Breast epithelium (tissue), 4 donors: Measurements from ENCODE around the gene GNL3L. TPM values are rescaled to one million over a fixed set of nuclear protein-coding genes. Genes with fewer than 3 reads are reported as not detected.
"Not testable (repeated sequence)": the region's sequence is repeated elsewhere in the genome, so short reads cannot be mapped to it uniquely, and the experiment has no call there.

Source experiments
- DNase-seq, 2 donors: peaks; one replicate each; pipeline ENCODE4 v3.0.0-alpha.2; 2019; ENCODE audit warnings: low spot score in 2 of 2
- H3K27ac ChIP-seq, 2 donors: fragments of 200-600 bp; sonication (generic) in 1 of 2; one replicate each; pipeline ENCODE4 v1.5.1; 2016 to 2019; ENCODE audit warnings: mild to moderate bottlenecking in 1 of 2
- H3K27me3 ChIP-seq, 2 donors: fragments of 200-600 bp; sonication (generic) in 1 of 2; one replicate each; pipeline versions ENCODE4 v1.5.1 to v1.6.0; 2017 to 2019; ENCODE audit warnings: control low read depth in 1 of 2, mild to moderate bottlenecking in 1 of 2
- H3K36me3 ChIP-seq: fragments of 200-600 bp; one replicate; pipeline ENCODE4 v1.5.1; 2019
- H3K4me1 ChIP-seq, 2 donors: fragments of 200-600 bp; sonication (generic); one replicate each; pipeline ENCODE4 v1.5.1; 2016 to 2019; ENCODE audit warnings: control low read depth in 1 of 2
- H3K4me3 ChIP-seq, 3 donors: fragments of 200-600 bp; sonication (generic); 1 replicate in 2 of 3; 2 replicates in 1 of 3; pipeline ENCODE4 v1.5.1; 2016 to 2019; ENCODE audit warnings: mild to moderate bottlenecking in 3 of 3, moderate library complexity in 2 of 3
- H3K9me3 ChIP-seq, 2 donors: fragments of 200-600 bp; sonication (generic) in 1 of 2; one replicate each; pipeline ENCODE4 v1.5.1; 2016 to 2019; ENCODE audit warnings: control low read depth in 1 of 2
- CTCF ChIP-seq, 3 donors: fragments of 450-650 bp; IDR thresholded peaks; one replicate each; pipeline ENCODE4 v1.5.1; 2016 to 2017; ENCODE audit warnings: antibody characterized with exemption in 3 of 3, mild to moderate bottlenecking in 3 of 3, moderate library complexity in 3 of 3
- POLR2A ChIP-seq: fragments of 450-650 bp; IDR thresholded peaks from one replicate; pipeline ENCODE4 v1.6.1; 2016; ENCODE audit warnings: antibody characterized with exemption, mild to moderate bottlenecking, moderate library complexity
- POLR2AphosphoS5 ChIP-seq, 3 donors: sonication (generic); formaldehyde crosslinking; IDR thresholded peaks; one replicate each; pipeline ENCODE4 v1.6.1; 2017; ENCODE audit warnings: antibody characterized with exemption in 3 of 3
- intact Hi-C: fragments of 100-400 bp; cut with DNase I; formaldehyde crosslinking; loops from one replicate; pipeline ENCODE4 v1.15.1; 2023; ENCODE audit warnings: low total_unique reads
- total RNA-seq, 3 donors: library from RNA; depleted of rRNA; stranded (reverse); fragments of >200 nt; gene quantifications; one replicate each; pipeline ENCODE4 v1.1.0, GENCODE V29; 2016

Gene GNL3L
- total RNA-seq, 3 donors from 2014 or later: 21.6 to 35.4 (median 26.5) TPM

GRCh38 chrX:54534271-54534670 lies 4.3 kb downstream of the GNL3L start:
- Histone ChIP-seq H3K4me1 (no peaks in the 10 kb centered on the region), H3K27ac (no peak overlapping the region), H3K27me3 (peaks cover 0 to 16% of the 10 kb centered on the region in 2 donors), H3K9me3 (no peaks in the 10 kb centered on the region), H3K36me3 (no peaks in the 10 kb centered on the region), H3K4me3 (no peak overlapping the region)
- no peak for DNase-seq
- intact Hi-C loops: no loop called here
- no peak for TF ChIP-seq CTCF (IDR thresholded peaks at IDR 0.05)
- no peak for TF ChIP-seq POLR2A

GRCh38 chrX:54540289-54540688 lies 10.3 kb downstream of the GNL3L start:
- Histone ChIP-seq H3K9me3 (no peaks in the 10 kb centered on the region), H3K27ac (no peak overlapping the region), H3K4me1 (no peaks in the 10 kb centered on the region), H3K36me3 (no peaks in the 10 kb centered on the region), H3K27me3 (no peaks in the 10 kb centered on the region), H3K4me3 (no peak overlapping the region)
- intact Hi-C loops: no loop called here
- no peak for DNase-seq
- no peak for TF ChIP-seq POLR2A
- TF ChIP-seq POLR2AphosphoS5 (IDR thresholded peaks at IDR 0.05): no peak
- no peak for TF ChIP-seq CTCF (IDR thresholded peaks at IDR 0.05)

GRCh38 chrX:54542239-54542638 lies 12.2 kb downstream of the GNL3L start:
- DNase-seq, H3K36me3 ChIP-seq, H3K27ac ChIP-seq, H3K4me1 ChIP-seq, H3K4me3 ChIP-seq, H3K9me3 ChIP-seq, intact Hi-C loops, H3K27me3 ChIP-seq: not testable (repeated sequence)

GRCh38 chrX:54550821-54551220 lies 20.8 kb downstream of the GNL3L start:
- Histone ChIP-seq H3K27ac (no peak overlapping the region), H3K4me3 (no peak overlapping the region), H3K36me3 (no peaks in the 10 kb centered on the region), H3K27me3 (peaks cover 0 to 6% of the 10 kb centered on the region in 2 donors), H3K9me3 (no peaks in the 10 kb centered on the region), H3K4me1 (no peaks in the 10 kb centered on the region)
- TF ChIP-seq CTCF (IDR thresholded peaks at IDR 0.05): no peak
- no peak for TF ChIP-seq POLR2A
- no peak for TF ChIP-seq POLR2AphosphoS5 (IDR thresholded peaks at IDR 0.05)
- intact Hi-C loops: no loop called here
- DNase-seq: no peak

- Histone ChIP-seq H3K27me3 (peaks cover 0 to 6% of the 10 kb centered on the region in 2 donors), H3K27ac (no peak overlapping the region), H3K4me3 (no peak overlapping the region), H3K36me3 (no peaks in the 10 kb centered on the region), H3K9me3 (no peaks in the 10 kb centered on the region), H3K4me1 (no peaks in the 10 kb centered on the region)
- intact Hi-C loops: no loop called here
- no peak for TF ChIP-seq CTCF (IDR thresholded peaks at IDR 0.05)
- TF ChIP-seq POLR2AphosphoS5 (IDR thresholded peaks at IDR 0.05): no peak
- no peak for TF ChIP-seq POLR2A
- no peak for DNase-seq
These were observed 21.8 kb downstream of the GNL3L start for GRCh38 chrX:54551801-54552200.

- H3K27ac ChIP-seq, H3K4me1 ChIP-seq, DNase-seq, H3K4me3 ChIP-seq, intact Hi-C loops, H3K27me3 ChIP-seq, H3K9me3 ChIP-seq, H3K36me3 ChIP-seq: not testable (repeated sequence)
These were observed 25.0 kb downstream of the GNL3L start for GRCh38 chrX:54555006-54555405.
